Effector memory CD4-positive, alpha-beta T cell (primary cell): Measurements from ENCODE around the gene ATF7.
A peak's percentile ranks its signal among the peaks of the same experiment; 100 is the strongest.

Experiments
- DNase-seq, 3 donors: peaks; one replicate each; pipeline ENCODE4 v3.0.0-alpha.2; 2020
- H3K27ac ChIP-seq: 2 replicates; pipeline ENCODE4 v1.7.0; 2013; ENCODE audit warnings: mild to moderate bottlenecking, low read length, moderate library complexity; ENCODE audit not compliant: insufficient read depth, poor library complexity, severe bottlenecking
- H3K27me3 ChIP-seq: replicated peaks from 2 replicates; pipeline ENCODE4 v1.7.0; 2013; ENCODE audit warnings: mild to moderate bottlenecking, low read length; ENCODE audit not compliant: insufficient read depth, control insufficient read depth, poor library complexity, severe bottlenecking
- H3K36me3 ChIP-seq: 2 replicates; pipeline ENCODE4 v1.7.0; 2013; ENCODE audit warnings: mild to moderate bottlenecking, low read length, moderate library complexity; ENCODE audit not compliant: control insufficient read depth, insufficient read depth
- H3K4me1 ChIP-seq: 2 replicates; pipeline ENCODE4 v1.7.0; 2013; ENCODE audit warnings: low read length, mild to moderate bottlenecking; ENCODE audit not compliant: control insufficient read depth, insufficient read depth, poor library complexity, severe bottlenecking
- H3K4me3 ChIP-seq: 2 replicates; pipeline ENCODE4 v1.7.0; 2013; ENCODE audit warnings: low read length, low read depth, mild to moderate bottlenecking; ENCODE audit not compliant: insufficient read depth, poor library complexity, severe bottlenecking
- H3K9me3 ChIP-seq: 2 replicates; pipeline ENCODE4 v1.7.0; 2013; ENCODE audit warnings: mild to moderate bottlenecking, low read length, moderate library complexity; ENCODE audit not compliant: control insufficient read depth

Gene ATF7

DNA sequence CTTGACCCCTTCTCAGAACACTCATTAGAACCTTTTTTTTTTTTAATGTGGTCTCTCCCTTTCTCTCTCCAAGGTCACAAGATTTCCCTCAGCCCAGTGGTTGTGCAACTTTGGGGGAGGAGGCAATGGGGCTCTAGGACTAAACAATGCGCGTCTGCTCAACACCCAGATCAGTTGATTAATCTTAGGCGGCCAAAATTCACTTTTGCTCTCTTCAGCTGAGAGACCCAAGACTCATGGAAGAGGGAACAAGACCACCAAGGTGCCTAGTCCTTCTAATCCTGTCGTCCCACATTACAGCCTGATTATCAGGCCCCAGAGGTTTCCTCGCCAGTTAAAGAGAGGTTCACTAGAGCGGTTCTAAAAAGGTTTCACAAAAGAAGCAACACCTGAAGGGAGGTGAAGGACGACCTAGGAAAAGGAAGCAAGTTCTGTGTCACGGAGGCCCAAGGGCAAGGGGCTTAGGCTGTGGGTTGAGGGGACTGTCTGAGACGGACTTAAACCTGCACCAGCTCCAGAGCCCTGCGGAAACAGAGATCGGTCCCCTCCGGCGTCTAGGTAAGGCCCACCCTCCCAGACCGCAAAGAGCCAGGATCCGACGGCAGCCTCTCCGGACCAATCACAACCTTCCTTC, 125.9 kb downstream of the ATF7 start:
- Histone ChIP-seq H3K4me1 (peaks cover 29% of the 10 kb centered on the region), H3K27me3 (no peaks in the 10 kb centered on the region), H3K9me3 (no peaks in the 10 kb centered on the region), H3K36me3 (peaks cover 3% of the 10 kb centered on the region), H3K27ac (peak overlapping the region; percentile 91), H3K4me3 (peak overlapping the region; percentile 62)
- DNase-seq = no peak

DNA sequence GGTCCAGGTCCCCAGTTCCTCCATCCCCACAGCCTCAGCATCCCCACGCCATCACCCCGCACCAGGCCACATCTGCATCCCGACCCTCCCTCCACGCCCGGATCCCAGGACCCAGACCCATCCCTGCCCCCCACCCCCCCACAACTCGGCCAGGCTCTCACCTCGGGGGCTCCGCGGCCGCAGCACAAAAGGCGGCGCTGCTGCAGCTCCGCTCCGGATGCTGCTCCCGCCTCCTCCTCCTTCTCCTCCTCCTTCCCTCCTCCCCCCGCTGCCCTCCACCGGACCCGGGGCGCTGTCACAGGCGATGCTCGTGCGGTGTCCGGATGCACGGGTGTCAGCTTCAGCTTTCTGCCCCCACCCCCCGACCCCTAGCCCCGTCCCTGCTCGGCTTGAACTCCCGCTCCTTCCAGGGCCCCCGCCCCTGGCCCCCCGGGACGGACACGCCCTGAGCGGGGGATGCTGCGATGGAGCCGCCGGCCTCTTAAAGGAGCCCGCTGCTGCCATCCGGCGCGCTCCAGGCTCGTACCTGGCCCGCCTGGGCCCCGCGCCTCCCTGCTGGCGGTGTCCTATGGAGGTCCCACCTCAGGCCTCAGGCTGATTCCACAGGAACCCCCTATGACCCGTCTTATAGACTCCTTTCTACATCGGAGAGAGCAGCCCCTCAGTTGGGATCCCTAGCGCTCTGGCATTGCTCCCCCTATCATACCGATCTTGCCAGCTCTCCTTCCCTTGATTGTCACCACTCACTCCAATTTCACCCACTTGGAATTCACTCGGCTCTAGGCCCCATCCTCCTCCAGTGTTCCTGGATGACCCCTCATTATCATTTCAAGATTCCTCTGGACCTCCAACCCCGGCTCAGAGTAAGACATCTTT, 126.7 kb downstream of the ATF7 start, which contains the start of gene MAP3K12:
Gene MAP3K12 (minus strand): TSS at position 193 of the 876 bp plus-strand sequence. CDS start 12,067 bp downstream, outside the sequence.
- Histone ChIP-seq H3K27ac (peak within 1 kb of the TSS; percentile 91), H3K4me1 (peaks cover 29% of the 10 kb centered on the region), H3K36me3 (no peaks in the 10 kb centered on the region), H3K27me3 (no peaks in the 10 kb centered on the region), H3K4me3 (peak within 1 kb of the TSS; percentile 62), H3K9me3 (no peaks in the 10 kb centered on the region)
- peak; percentile 33 to 53 (median 45) for DNase-seq

GRCh38 chr12:53498235-53498630, 127.9 kb downstream of the ATF7 start:
- H3K9me3 ChIP-seq = no peaks in the 10 kb centered on the region
- no peaks in the 10 kb centered on the region for H3K36me3 ChIP-seq
- no peak overlapping the region for H3K4me3 ChIP-seq
- no peak for DNase-seq
- no peaks in the 10 kb centered on the region for H3K27me3 ChIP-seq
- peaks cover 40% of the 10 kb centered on the region for H3K4me1 ChIP-seq
- H3K27ac ChIP-seq = no peak overlapping the region

- Histone ChIP-seq H3K36me3 (no peaks in the 10 kb centered on the region), H3K4me1 (peaks cover 46% of the 10 kb centered on the region), H3K9me3 (no peaks in the 10 kb centered on the region), H3K4me3 (no peak overlapping the region), H3K27me3 (no peaks in the 10 kb centered on the region), H3K27ac (no peak overlapping the region)
- DNase-seq = no peak
These were observed 128.7 kb downstream of the ATF7 start for GRCh38 chr12:53497461-53497860.

GRCh38 chr12:53496752-53497032, 129.5 kb downstream of the ATF7 start:
- DNase-seq = no peak
- Histone ChIP-seq H3K9me3 (no peaks in the 10 kb centered on the region), H3K27me3 (no peaks in the 10 kb centered on the region), H3K4me1 (peaks cover 42% of the 10 kb centered on the region), H3K4me3 (no peak overlapping the region), H3K36me3 (no peaks in the 10 kb centered on the region), H3K27ac (no peak overlapping the region)

- Histone ChIP-seq H3K27ac (no peak overlapping the region), H3K9me3 (no peaks in the 10 kb centered on the region), H3K4me3 (no peak overlapping the region), H3K36me3 (no peaks in the 10 kb centered on the region), H3K4me1 (peaks cover 38% of the 10 kb centered on the region), H3K27me3 (no peaks in the 10 kb centered on the region)
- no peak for DNase-seq
These were observed 130.1 kb downstream of the ATF7 start for GRCh38 chr12:53495903-53496751.

DNA sequence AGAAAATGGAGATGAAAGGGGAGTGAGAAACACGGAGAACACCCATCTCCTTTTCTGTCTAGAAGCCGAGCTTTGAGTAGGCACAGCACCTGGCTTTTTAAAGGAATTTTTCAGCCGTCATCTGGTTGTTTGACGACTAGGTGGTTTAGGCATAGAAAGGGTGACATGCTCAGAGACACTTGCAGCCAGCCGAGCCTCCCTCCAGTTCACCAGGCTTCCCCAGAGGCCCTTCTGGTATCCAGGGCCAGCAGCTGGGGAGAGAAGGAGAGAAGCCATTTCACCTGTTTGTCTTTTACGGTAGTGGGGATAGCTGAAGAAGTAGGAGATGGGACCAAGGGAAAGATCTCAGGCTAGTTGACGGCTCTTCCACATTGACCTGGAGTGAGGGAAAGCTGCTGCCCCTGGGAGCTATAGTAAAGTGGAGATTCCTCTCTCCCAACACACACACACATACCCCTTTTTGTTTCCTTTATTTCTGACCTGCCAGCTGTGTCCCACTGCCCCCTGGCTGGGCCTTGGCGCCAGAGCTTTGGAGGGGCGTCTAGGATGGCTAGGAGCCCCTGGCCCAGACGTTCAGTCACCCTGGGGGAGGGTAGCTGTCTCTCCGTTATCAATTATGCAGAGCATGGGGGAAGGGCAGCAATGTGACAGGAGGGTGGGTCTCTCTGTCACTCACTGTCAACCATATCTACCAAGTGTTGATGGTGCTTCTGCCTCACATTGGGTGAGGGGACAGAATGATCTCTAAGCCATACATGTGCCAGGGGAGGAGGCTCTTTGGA, 132.4 kb downstream of the ATF7 start:
- DNase-seq = no peak
- peak overlapping the region; percentile 83 for H3K27ac ChIP-seq
- H3K4me3 ChIP-seq = peak overlapping the region; percentile 51
- H3K4me1 ChIP-seq = peaks cover 25% of the 10 kb centered on the region
- no peaks in the 10 kb centered on the region for H3K27me3 ChIP-seq
- no peaks in the 10 kb centered on the region for H3K9me3 ChIP-seq
- no peaks in the 10 kb centered on the region for H3K36me3 ChIP-seq

GRCh38 chr12:53492830-53493609, 133.2 kb downstream of the ATF7 start:
- H3K9me3 ChIP-seq = no peaks in the 10 kb centered on the region
- peak overlapping the region; percentile 83 for H3K27ac ChIP-seq
- H3K27me3 ChIP-seq = no peaks in the 10 kb centered on the region
- H3K4me1 ChIP-seq = peaks cover 19% of the 10 kb centered on the region
- H3K36me3 ChIP-seq = no peaks in the 10 kb centered on the region
- peak overlapping the region; percentile 51 for H3K4me3 ChIP-seq
- peak; percentile 79 to 88 (median 80) for DNase-seq

GRCh38 chr12:53492188-53492587, 134.0 kb downstream of the ATF7 start:
- H3K4me3 ChIP-seq = no peak overlapping the region
- no peaks in the 10 kb centered on the region for H3K27me3 ChIP-seq
- H3K27ac ChIP-seq = peak overlapping the region; percentile 83
- no peak for DNase-seq
- H3K9me3 ChIP-seq = no peaks in the 10 kb centered on the region
- H3K4me1 ChIP-seq = peaks cover 19% of the 10 kb centered on the region
- H3K36me3 ChIP-seq = no peaks in the 10 kb centered on the region
